Measurements from ENCODE around the gene BLOC1S1.

DNA sequence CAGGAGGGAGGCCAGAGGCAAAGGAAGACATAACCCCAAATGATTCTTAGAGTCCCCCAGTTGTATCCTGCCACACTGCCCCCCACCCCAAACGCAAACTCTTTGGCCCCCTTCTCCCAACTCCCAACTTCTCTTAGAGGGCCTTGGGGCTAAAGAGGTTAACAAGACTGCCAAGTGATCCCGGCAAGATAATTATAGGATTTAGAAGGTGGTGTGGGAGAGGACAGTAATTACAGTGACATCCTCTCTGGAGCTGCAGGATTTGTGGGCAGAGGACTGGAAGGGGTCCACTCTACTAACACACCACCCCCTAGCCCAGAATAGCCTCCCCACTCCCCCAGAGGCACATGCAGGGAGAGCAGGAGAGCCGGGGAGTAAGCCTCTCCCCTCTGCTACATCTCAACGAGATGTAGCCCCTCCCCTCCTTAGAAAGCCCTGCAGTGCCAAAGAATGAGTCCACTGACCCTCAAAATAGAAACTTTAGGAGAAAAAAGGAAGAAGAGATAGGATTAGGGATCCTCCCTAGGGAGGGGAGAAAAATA is 21.8 kb downstream of the BLOC1S1 start:
- TF ChIP-seq CTCF (IDR thresholded peaks at IDR 0.05; ENCODE audit: insufficient read depth, low read depth, low read length) = no peak
- TF ChIP-seq EZH2 (IDR thresholded peaks at IDR 0.05; ENCODE audit: insufficient read depth, low read length) = no peak
